DOHH2 (cell line): ENCODE measurements around the gene ASMTL.
"Not testable (repeated sequence)": the region's sequence is repeated elsewhere in the genome, so short reads cannot be mapped to it uniquely, and the experiment has no call there.

Source experiments
- H3F3A ChIP-seq: fragments of 200-600 bp; sonication (generic), shearing (Covaris generic); 2 replicates; pipeline ENCODE4 v1.6.0; 2016; ENCODE audit warnings: antibody characterized with exemption, mild to moderate bottlenecking; ENCODE audit not compliant: control insufficient read depth, insufficient read depth
- H3K27ac ChIP-seq: fragments of 200-600 bp; sonication (generic); 2 replicates; pipeline ENCODE4 v1.5.1; 2014; ENCODE audit warnings: low read depth, mild to moderate bottlenecking, low read length, moderate library complexity
- H3K27me3 ChIP-seq: fragments of 200-600 bp; sonication (generic); 2 replicates; pipeline ENCODE4 v1.6.1; 2014; ENCODE audit warnings: mild to moderate bottlenecking, low read length, mixed read lengths; ENCODE audit not compliant: control insufficient read depth
- H3K36me3 ChIP-seq: fragments of 200-600 bp; sonication (generic); 2 replicates; pipeline ENCODE4 v1.6.1; 2014; ENCODE audit warnings: mild to moderate bottlenecking, low read length, moderate library complexity, mixed read lengths; ENCODE audit not compliant: control insufficient read depth
- H3K4me1 ChIP-seq: fragments of 200-600 bp; sonication (generic); 2 replicates; pipeline ENCODE4 v1.6.1; 2014; ENCODE audit warnings: mild to moderate bottlenecking, low read length, mixed read lengths; ENCODE audit not compliant: control insufficient read depth
- H3K4me2 ChIP-seq: fragments of 200-600 bp; sonication (generic); 2 replicates; pipeline ENCODE4 v1.6.0; 2014; ENCODE audit warnings: mild to moderate bottlenecking, low read length, moderate library complexity
- H3K4me3 ChIP-seq: fragments of 200-600 bp; sonication (generic); 2 replicates; pipeline ENCODE4 v1.5.1; 2014; ENCODE audit warnings: mild to moderate bottlenecking, low read length, mixed read lengths
- H3K79me2 ChIP-seq: fragments of 200-600 bp; sonication (generic); 2 replicates; pipeline ENCODE4 v1.6.1; 2014; ENCODE audit warnings: mild to moderate bottlenecking, low read length, mixed read lengths; ENCODE audit not compliant: control insufficient read depth
- H3K9me2 ChIP-seq: fragments of 200-600 bp; sonication (generic); replicated peaks from 2 replicates; pipeline ENCODE4 v1.6.1; 2014; ENCODE audit warnings: mild to moderate bottlenecking, low read length, mixed read lengths; ENCODE audit not compliant: control insufficient read depth
- H3K9me3 ChIP-seq: fragments of 200-600 bp; sonication (generic); 2 replicates; pipeline ENCODE4 v1.6.1; 2014; ENCODE audit warnings: antibody characterized with exemption, low read length, mixed read lengths; ENCODE audit not compliant: control insufficient read depth, insufficient read depth
- H4K20me1 ChIP-seq: fragments of 200-600 bp; sonication (generic); 2 replicates; pipeline ENCODE4 v1.6.0; 2014; ENCODE audit warnings: low read depth, mild to moderate bottlenecking, antibody characterized with exemption, low read length, moderate library complexity; ENCODE audit not compliant: control insufficient read depth, insufficient read depth
- EZH2phosphoT487 ChIP-seq: fragments of 200-600 bp; sonication (generic); IDR thresholded peaks from 2 replicates; pipeline ENCODE4 v1.6.1; 2017; ENCODE audit warnings: borderline replicate concordance, mild to moderate bottlenecking, antibody characterized with exemption, low read length, moderate library complexity, mixed read lengths
- TF ChIP-seq, protein P1 (sequence below): fragments of 200-600 bp; sonication (generic); IDR thresholded peaks from one replicate; pipeline ENCODE4 v1.5.1; 2014; ENCODE audit warnings: antibody characterized with exemption, mild to moderate bottlenecking, low read depth, low read length; ENCODE audit not compliant: poor library complexity, severe bottlenecking

ASMTL gene

GRCh38 chrX:1407035-1407434 is 45.7 kb downstream of the ASMTL start:
- Histone ChIP-seq H3K79me2 (peaks cover 20% of the 10 kb centered on the region), H3K27ac (no peak overlapping the region), H3F3A (no peaks in the 10 kb centered on the region), H3K9me2 (no peaks in the 10 kb centered on the region; the same call in 1 of the 2 replicates), H3K27me3 (no peaks in the 10 kb centered on the region), H4K20me1 (no peaks in the 10 kb centered on the region), H3K4me2 (no peak overlapping the region), H3K36me3 (peaks cover 62% of the 10 kb centered on the region), H3K4me3 (no peak overlapping the region), H3K9me3 (no peaks in the 10 kb centered on the region; the same call in 1 of the 2 replicates), H3K4me1 (peaks cover 4% of the 10 kb centered on the region)
- TF ChIP-seq, protein P1, sequence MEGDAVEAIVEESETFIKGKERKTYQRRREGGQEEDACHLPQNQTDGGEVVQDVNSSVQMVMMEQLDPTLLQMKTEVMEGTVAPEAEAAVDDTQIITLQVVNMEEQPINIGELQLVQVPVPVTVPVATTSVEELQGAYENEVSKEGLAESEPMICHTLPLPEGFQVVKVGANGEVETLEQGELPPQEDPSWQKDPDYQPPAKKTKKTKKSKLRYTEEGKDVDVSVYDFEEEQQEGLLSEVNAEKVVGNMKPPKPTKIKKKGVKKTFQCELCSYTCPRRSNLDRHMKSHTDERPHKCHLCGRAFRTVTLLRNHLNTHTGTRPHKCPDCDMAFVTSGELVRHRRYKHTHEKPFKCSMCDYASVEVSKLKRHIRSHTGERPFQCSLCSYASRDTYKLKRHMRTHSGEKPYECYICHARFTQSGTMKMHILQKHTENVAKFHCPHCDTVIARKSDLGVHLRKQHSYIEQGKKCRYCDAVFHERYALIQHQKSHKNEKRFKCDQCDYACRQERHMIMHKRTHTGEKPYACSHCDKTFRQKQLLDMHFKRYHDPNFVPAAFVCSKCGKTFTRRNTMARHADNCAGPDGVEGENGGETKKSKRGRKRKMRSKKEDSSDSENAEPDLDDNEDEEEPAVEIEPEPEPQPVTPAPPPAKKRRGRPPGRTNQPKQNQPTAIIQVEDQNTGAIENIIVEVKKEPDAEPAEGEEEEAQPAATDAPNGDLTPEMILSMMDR = no peak
- no peak for TF ChIP-seq EZH2phosphoT487

GRCh38 chrX:1405769-1406168 is 46.9 kb downstream of the ASMTL start:
- H3F3A ChIP-seq, H3K9me2 ChIP-seq, H3K4me1 ChIP-seq, H3K27me3 ChIP-seq, H3K27ac ChIP-seq, H3K4me2 ChIP-seq, H3K9me3 ChIP-seq, H3K4me3 ChIP-seq, H4K20me1 ChIP-seq: not testable (repeated sequence)
- Histone ChIP-seq H3K36me3 (peaks cover 66% of the 10 kb centered on the region), H3K79me2 (peaks cover 20% of the 10 kb centered on the region)

DNA sequence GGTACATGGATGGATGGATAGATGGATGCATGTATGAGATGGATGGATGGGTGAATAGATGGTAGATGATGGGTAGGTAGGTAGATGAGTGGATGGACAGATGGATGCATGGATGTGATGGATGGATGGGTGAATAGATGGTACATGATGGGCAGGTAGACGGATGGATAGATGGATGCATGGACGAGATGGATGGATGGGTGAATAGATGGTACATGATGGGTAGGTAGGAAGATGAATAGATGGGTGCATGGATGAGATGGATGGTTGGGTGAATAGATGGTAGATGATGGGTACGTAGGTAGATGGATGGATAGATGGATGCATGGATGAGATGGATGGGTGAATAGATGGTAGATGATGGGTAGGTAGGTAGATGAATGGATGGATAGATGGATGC is 48.8 kb downstream of the ASMTL start:
- H3K4me3 ChIP-seq, H3K9me3 ChIP-seq, H3K9me2 ChIP-seq, H3K27me3 ChIP-seq, H3K27ac ChIP-seq, H4K20me1 ChIP-seq, H3K4me1 ChIP-seq, H3F3A ChIP-seq, H3K4me2 ChIP-seq: not testable (repeated sequence)
- Histone ChIP-seq H3K36me3 (peaks cover 83% of the 10 kb centered on the region), H3K79me2 (peaks cover 20% of the 10 kb centered on the region)

DNA sequence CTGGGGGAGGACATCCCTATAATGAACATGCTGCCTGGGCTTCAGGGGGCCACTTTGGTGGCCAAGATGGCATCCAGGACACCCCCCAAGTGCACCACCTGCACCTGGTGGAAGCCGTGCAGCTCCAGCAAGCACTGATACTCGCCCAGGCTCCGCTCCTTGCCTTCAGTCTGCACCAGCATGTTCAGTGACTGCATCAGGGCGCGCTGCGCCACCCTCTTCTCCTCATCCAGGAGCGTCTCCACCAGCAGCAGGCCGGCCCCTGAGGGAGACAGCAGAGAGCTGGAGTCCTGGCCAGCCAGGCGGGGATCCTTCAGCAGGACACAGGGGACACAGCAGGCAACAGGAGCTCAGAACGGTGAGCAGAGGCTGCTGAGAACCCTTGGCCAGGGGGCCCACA is 49.5 kb downstream of the ASMTL start:
- Histone ChIP-seq H4K20me1 (no peaks in the 10 kb centered on the region), H3K9me3 (no peaks in the 10 kb centered on the region; the same call in 1 of the 2 replicates), H3K9me2 (no peaks in the 10 kb centered on the region; the same call in 1 of the 2 replicates), H3K36me3 (peaks cover 90% of the 10 kb centered on the region), H3K27me3 (no peaks in the 10 kb centered on the region), H3K79me2 (peaks cover 20% of the 10 kb centered on the region), H3K4me1 (no peaks in the 10 kb centered on the region), H3K4me2 (no peak overlapping the region), H3K27ac (no peak overlapping the region), H3F3A (no peaks in the 10 kb centered on the region), H3K4me3 (no peak overlapping the region)
- TF ChIP-seq, protein P1 = no peak
- no peak for TF ChIP-seq EZH2phosphoT487
